AG04449 (cell line): ENCODE data around the gene ZNF438.

Source experiments
- CTCF ChIA-PET: fragments of 350-600 bp; formaldehyde crosslinking; extraction: SDS; loops from one replicate; lab custom pipeline; 2021; ENCODE audit warnings: antibody characterized with exemption; lab: Yijun Ruan, JAX
- POLR2A ChIA-PET: fragments of 400-600, 350-600 bp; formaldehyde crosslinking; extraction: SDS; loops from one replicate; lab custom pipeline; 2020; ENCODE audit warnings: antibody characterized with exemption, inconsistent platforms; lab: Yijun Ruan, JAX
- DNase-seq: peaks from one replicate; pipeline ENCODE4 v3.0.0-alpha.2; 2010; ENCODE audit warnings: low read depth, low spot score
- H3K4me3 ChIP-seq: 2 replicates; pipeline ENCODE4 v1.5.1; 2011; ENCODE audit warnings: low read depth, mild to moderate bottlenecking, control low read depth, low read length
- TF ChIP-seq, protein P1 (sequence below): IDR thresholded peaks from one replicate; pipeline ENCODE4 v1.5.1; 2011; ENCODE audit warnings: mild to moderate bottlenecking, moderate library complexity, low read length, control low read depth, inconsistent platforms; ENCODE audit not compliant: insufficient read depth; ENCODE audit errors: missing control alignments

ZNF438 gene

DNA sequence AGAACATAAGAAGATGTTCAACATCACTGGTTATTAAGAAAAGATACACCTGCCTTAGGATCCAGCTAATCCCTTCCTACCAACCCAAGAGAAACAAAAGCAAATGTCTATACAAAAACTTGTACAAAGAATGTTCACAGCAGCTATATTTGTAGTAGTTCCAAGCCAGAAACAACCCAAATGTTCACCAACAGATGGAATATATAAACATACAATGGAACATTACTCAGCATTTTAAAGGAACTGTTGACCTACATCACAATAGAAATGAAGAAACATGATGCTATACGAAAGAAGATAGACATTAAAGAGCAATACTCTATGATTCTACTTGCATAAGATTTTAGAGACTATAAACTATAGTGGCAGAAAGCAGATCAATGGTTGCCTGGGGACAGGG lies 149.4 kb downstream of the ZNF438 start:
- no peak for DNase-seq
- TF ChIP-seq, protein P1, sequence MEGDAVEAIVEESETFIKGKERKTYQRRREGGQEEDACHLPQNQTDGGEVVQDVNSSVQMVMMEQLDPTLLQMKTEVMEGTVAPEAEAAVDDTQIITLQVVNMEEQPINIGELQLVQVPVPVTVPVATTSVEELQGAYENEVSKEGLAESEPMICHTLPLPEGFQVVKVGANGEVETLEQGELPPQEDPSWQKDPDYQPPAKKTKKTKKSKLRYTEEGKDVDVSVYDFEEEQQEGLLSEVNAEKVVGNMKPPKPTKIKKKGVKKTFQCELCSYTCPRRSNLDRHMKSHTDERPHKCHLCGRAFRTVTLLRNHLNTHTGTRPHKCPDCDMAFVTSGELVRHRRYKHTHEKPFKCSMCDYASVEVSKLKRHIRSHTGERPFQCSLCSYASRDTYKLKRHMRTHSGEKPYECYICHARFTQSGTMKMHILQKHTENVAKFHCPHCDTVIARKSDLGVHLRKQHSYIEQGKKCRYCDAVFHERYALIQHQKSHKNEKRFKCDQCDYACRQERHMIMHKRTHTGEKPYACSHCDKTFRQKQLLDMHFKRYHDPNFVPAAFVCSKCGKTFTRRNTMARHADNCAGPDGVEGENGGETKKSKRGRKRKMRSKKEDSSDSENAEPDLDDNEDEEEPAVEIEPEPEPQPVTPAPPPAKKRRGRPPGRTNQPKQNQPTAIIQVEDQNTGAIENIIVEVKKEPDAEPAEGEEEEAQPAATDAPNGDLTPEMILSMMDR, result no peak
- ChIA-PET POLR2A (no interaction called here), CTCF (no interaction called here)
- H3K4me3 ChIP-seq, result no peak overlapping the region

DNA sequence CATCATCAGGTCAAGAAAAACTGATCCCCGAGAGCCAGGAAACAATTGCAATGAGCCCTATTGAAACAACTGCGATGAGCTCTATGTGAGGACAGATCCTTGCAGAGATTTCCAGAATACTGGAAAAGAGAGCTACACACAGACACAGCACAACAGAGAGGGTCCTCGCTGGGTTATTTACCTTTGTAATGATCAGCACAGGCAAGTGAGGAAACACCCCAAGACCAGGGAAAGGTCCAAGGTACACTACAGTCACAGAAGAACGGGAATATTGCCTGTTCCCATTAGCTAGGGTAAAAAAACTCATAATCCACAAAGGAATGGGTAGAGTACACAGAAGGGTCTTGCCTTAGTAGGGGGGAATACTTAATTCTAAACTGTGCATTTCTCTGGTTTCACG lies 152.7 kb downstream of the ZNF438 start:
- ChIA-PET POLR2A (no interaction called here), CTCF (no interaction called here)
- no peak overlapping the region for H3K4me3 ChIP-seq
- DNase-seq, result no peak
- TF ChIP-seq, protein P1, result no peak

DNA sequence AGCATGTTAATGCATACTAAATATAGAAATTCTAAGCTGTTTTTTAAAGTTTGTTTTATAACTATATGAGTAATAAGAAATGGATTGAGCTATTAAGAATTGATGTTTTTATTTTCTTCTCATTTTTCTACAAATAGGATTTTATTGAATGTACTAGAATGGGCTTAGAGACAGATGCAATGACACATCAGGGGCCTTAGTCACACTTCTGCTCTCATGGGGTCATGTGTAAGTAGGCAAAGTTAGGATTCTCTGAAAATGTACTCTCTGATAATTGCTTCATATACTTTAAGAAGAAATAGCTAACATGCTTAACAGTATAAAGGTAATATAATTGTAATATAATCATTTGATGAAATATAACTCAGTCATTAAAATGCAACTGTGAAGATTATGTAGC lies 154.6 kb downstream of the ZNF438 start:
- CTCF ChIA-PET, result no interaction called here

DNA sequence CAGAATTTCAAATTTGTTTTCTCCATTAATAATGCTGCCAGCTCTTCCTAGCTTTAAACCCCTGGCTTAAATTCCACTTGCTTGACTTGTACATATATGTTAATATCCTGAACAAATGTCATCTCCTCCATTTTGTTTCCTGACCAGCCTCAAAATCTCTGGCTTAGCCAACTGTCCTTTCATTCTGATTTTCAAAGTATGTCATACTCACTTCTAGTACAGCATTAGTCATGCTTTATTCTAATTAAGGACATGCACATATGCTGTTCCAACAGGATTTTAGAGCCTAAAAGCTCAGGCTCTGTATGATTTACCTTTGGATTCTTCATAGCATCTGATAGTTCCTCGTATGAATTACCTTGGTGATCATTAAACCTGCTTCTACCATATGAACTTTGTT lies 158.3 kb downstream of the ZNF438 start:
- H3K4me3 ChIP-seq, result no peak overlapping the region
- ChIA-PET POLR2A (no interaction called here), CTCF (interaction anchor here (1.9 kb wide), 1 partner anchor 27 kb away, joined by 4 read pairs; no protein-coding TSS in a partner anchor)
- TF ChIP-seq, protein P1, result no peak
- no peak for DNase-seq

More for the DNA sequence above, 154.6 kb downstream of the ZNF438 start:
- POLR2A ChIA-PET, result no interaction called here
- DNase-seq, result no peak
- H3K4me3 ChIP-seq, result no peak overlapping the region
- TF ChIP-seq, protein P1, result no peak

DNA sequence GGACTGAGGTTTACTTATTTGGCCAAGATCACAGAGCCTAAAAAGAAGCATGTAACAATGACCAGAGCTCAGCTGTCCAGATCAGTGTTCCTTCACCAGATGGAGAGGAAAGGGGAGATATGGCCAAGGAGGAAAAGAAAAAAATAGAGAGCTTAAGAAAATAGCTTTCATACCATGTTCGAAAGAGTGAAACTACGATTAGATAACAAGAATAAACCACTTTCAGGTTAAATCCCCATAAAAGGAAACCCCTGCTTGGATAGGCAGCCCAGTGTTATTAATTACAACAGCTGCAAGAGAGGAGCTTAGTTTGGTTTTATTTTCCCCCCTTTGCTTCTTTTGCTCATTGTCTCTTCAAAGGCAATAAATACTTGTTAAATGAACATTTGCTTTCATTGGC lies 160.8 kb downstream of the ZNF438 start:
- CTCF ChIA-PET, result interaction anchor here (0.6 kb wide), 1 partner anchor 86 kb away, joined by 3 read pairs; no protein-coding TSS in a partner anchor
- POLR2A ChIA-PET, result no interaction called here
- no peak for DNase-seq
- TF ChIP-seq, protein P1, result no peak
- no peak overlapping the region for H3K4me3 ChIP-seq

DNA sequence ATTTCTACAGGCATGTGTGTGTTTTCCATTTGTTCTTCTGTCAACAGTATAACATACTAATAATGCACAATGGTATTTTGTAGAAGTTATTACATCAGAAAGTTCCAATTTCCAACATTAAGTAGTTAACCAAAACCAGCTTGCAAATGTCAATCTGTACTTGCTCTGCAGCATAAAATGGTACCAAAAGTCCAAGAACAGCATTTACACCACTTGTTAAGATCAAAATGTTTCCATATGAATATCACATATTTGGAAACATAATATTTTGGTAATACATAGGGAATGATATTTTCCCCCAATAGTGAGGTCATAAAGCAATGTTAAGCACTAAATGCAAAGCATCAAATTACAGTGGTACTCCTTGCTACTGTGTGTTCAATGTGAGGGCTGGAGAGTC lies 162.1 kb downstream of the ZNF438 start:
- ChIA-PET POLR2A (no interaction called here), CTCF (no interaction called here)
- DNase-seq, result no peak
- TF ChIP-seq, protein P1, result no peak
- H3K4me3 ChIP-seq, result no peak overlapping the region
